Suprapubic skin (tissue), 4 donors: ENCODE data around the gene EEA1. TPM values are rescaled to one million over a fixed set of nuclear protein-coding genes. Genes with fewer than 3 reads are reported as not detected.

Source experiments
- DNase-seq, 2 donors: peaks; one replicate each; pipeline ENCODE4 v3.0.0-alpha.2; 2019; ENCODE audit warnings: low spot score in 2 of 2
- H3K27ac ChIP-seq: fragments of 200-600 bp; sonication (generic); one replicate; pipeline ENCODE4 v1.5.1; 2019
- H3K27me3 ChIP-seq: fragments of 200-600 bp; sonication (generic); one replicate; pipeline ENCODE4 v1.5.1; 2019
- H3K36me3 ChIP-seq: fragments of 200-600 bp; sonication (generic); one replicate; pipeline ENCODE4 v1.5.1; 2019
- H3K4me1 ChIP-seq: fragments of 200-600 bp; sonication (generic); one replicate; pipeline ENCODE4 v1.5.1; 2019
- H3K4me3 ChIP-seq: fragments of 200-600 bp; sonication (generic); one replicate; pipeline ENCODE4 v1.5.1; 2019; ENCODE audit warnings: mild to moderate bottlenecking
- H3K9me3 ChIP-seq: fragments of 200-600 bp; sonication (generic); one replicate; pipeline ENCODE4 v1.5.1; 2019
- EP300 ChIP-seq: sonication (generic); formaldehyde crosslinking; IDR thresholded peaks from one replicate; pipeline ENCODE4 v1.6.1; 2017; ENCODE audit warnings: antibody characterized with exemption
- POLR2A ChIP-seq, 2 donors: fragments of 450-650 bp; IDR thresholded peaks; one replicate each; pipeline ENCODE4 v1.6.1; 2017; ENCODE audit warnings: antibody characterized with exemption in 2 of 2, mild to moderate bottlenecking in 2 of 2, moderate library complexity in 2 of 2
- POLR2AphosphoS5 ChIP-seq, 3 donors: sonication (generic); formaldehyde crosslinking; IDR thresholded peaks; one replicate each; pipeline ENCODE4 v1.6.1; 2017; ENCODE audit warnings: antibody characterized with exemption in 3 of 3
- WGBS: methylation state at CpG from one replicate; pipeline ENCODE4 v1.1.5; 2018; 5-methylcytosine and 5-hydroxymethylcytosine counted together
- total RNA-seq, 4 donors: library from RNA; depleted of rRNA; stranded (reverse); fragments of >200 nt; gene quantifications; one replicate each; pipeline ENCODE4 v1.1.0, GENCODE V29; 2016
- TF ChIP-seq, protein P1 (sequence below), 2 donors: fragments of 200-600 bp in 1 of 2; fragments of 450-650 bp in 1 of 2; sonication (generic) in 1 of 2; IDR thresholded peaks; one replicate each; pipeline ENCODE4 v1.5.1; 2016 to 2019; ENCODE audit warnings: antibody characterized with exemption in 2 of 2, mild to moderate bottlenecking in 1 of 2, moderate library complexity in 1 of 2

EEA1 gene
- total RNA-seq, 4 donors from 2014 or later, result 17.9 to 55.0 (median 23.2) TPM

DNA sequence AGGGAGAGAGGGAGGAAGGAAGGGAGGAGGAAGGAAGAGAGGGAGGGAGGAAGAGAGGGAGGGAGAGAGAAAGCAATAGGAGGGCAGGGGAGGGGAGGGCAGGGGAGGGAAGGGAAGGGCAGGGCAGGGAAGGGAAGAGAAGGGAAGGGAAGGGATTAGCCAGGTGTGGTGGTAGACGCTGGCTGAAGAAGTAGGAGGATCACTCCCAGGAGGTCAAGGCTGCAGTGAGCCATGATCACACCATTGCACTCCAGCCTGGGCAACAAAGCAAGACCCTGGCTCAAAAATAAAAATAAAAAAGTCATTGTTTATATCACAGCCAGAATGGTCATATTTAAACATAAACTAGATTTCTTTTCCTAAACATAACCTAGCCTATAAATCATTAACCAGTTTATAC is 20.4 kb upstream of the EEA1 start:
- WGBS, result 88% methylated on average over 1 of the region's 1 CpG
- no peak for DNase-seq
- no peaks in the 10 kb centered on the region for H3K36me3 ChIP-seq
- no peak overlapping the region for H3K4me3 ChIP-seq
- TF ChIP-seq, protein P1, sequence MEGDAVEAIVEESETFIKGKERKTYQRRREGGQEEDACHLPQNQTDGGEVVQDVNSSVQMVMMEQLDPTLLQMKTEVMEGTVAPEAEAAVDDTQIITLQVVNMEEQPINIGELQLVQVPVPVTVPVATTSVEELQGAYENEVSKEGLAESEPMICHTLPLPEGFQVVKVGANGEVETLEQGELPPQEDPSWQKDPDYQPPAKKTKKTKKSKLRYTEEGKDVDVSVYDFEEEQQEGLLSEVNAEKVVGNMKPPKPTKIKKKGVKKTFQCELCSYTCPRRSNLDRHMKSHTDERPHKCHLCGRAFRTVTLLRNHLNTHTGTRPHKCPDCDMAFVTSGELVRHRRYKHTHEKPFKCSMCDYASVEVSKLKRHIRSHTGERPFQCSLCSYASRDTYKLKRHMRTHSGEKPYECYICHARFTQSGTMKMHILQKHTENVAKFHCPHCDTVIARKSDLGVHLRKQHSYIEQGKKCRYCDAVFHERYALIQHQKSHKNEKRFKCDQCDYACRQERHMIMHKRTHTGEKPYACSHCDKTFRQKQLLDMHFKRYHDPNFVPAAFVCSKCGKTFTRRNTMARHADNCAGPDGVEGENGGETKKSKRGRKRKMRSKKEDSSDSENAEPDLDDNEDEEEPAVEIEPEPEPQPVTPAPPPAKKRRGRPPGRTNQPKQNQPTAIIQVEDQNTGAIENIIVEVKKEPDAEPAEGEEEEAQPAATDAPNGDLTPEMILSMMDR (IDR thresholded peaks at IDR 0.05), result no peak
- TF ChIP-seq POLR2AphosphoS5 (IDR thresholded peaks at IDR 0.05), result no peak
- TF ChIP-seq EP300, result no peak
- no peak for TF ChIP-seq POLR2A (IDR thresholded peaks at IDR 0.05)
- H3K4me1 ChIP-seq, result no peaks in the 10 kb centered on the region
- no peaks in the 10 kb centered on the region for H3K27me3 ChIP-seq
- H3K27ac ChIP-seq, result no peak overlapping the region
- no peaks in the 10 kb centered on the region for H3K9me3 ChIP-seq

DNA sequence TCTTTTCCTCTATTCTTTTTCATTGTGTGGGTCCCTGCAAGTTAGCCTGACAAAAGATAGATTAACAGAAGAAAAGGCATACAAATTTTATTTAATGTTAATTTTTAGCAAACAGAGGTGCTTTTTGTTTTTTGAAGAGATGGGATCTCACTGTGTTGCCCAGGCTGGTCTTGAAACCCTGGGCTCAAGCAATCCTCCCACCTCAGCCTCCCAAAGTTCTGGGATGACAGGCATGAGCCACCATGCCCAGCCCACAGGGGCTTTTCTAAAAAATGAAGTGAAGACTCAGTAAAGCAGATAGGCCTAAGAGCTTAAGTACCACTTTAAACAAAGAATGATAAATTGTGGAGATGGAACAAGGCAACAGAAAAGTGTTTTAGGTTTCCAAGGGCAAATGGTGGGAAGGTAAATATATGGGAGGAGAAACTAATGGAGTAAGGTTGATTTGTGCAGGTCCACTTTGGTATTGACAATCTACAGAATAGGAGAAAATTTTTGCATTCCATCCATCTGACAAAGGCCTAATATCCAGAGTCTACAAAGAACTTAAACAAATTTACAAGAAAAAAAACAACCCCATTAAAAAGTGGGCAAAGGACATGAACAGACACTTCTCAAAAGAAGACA is 18.6 kb upstream of the EEA1 start:
- H3K36me3 ChIP-seq, result no peaks in the 10 kb centered on the region
- H3K27me3 ChIP-seq, result no peaks in the 10 kb centered on the region
- no peak overlapping the region for H3K27ac ChIP-seq
- H3K9me3 ChIP-seq, result no peaks in the 10 kb centered on the region
- TF ChIP-seq, protein P1 (IDR thresholded peaks at IDR 0.05), result no peak
- TF ChIP-seq POLR2A (IDR thresholded peaks at IDR 0.05) (no peak), POLR2AphosphoS5 (IDR thresholded peaks at IDR 0.05) (no peak), EP300 (no peak)
- no peak overlapping the region for H3K4me3 ChIP-seq
- DNase-seq, result no peak
- H3K4me1 ChIP-seq, result no peaks in the 10 kb centered on the region

DNA sequence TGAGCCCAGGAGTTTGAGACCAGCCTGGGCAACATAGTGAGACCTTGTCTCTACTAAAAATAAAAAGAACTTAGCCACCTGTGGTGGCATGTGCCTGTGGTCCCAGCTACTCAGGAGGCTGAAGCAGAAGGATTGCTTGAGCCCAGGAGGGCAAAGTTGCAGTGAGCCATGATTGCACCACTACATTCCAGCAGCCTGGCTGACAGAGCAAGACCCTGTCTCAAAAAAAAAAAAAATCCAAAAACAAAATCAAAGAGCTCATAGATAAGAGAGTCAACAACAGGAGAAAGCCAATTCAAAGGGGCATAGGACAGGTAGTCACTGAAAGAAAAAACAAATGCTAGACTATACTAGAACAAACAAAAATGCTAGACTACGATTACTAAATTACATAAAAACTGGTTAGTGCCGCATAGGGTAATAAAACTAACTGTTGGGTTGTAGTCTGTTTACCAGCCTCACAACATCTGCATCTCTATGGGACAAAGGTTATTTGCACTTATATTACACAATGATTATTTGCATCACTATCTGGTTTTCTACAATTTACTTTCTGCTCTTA is 16.6 kb upstream of the EEA1 start:
- Histone ChIP-seq H3K9me3 (no peaks in the 10 kb centered on the region), H3K36me3 (no peaks in the 10 kb centered on the region), H3K4me1 (no peaks in the 10 kb centered on the region), H3K27ac (no peak overlapping the region), H3K4me3 (no peak overlapping the region), H3K27me3 (no peaks in the 10 kb centered on the region)
- no peak for TF ChIP-seq POLR2A (IDR thresholded peaks at IDR 0.05)
- TF ChIP-seq, protein P1 (IDR thresholded peaks at IDR 0.05), result no peak
- TF ChIP-seq POLR2AphosphoS5 (IDR thresholded peaks at IDR 0.05), result no peak
- no peak for TF ChIP-seq EP300
- 92% methylated on average over 2 of the region's 2 CpGs for WGBS
- no peak for DNase-seq

DNA sequence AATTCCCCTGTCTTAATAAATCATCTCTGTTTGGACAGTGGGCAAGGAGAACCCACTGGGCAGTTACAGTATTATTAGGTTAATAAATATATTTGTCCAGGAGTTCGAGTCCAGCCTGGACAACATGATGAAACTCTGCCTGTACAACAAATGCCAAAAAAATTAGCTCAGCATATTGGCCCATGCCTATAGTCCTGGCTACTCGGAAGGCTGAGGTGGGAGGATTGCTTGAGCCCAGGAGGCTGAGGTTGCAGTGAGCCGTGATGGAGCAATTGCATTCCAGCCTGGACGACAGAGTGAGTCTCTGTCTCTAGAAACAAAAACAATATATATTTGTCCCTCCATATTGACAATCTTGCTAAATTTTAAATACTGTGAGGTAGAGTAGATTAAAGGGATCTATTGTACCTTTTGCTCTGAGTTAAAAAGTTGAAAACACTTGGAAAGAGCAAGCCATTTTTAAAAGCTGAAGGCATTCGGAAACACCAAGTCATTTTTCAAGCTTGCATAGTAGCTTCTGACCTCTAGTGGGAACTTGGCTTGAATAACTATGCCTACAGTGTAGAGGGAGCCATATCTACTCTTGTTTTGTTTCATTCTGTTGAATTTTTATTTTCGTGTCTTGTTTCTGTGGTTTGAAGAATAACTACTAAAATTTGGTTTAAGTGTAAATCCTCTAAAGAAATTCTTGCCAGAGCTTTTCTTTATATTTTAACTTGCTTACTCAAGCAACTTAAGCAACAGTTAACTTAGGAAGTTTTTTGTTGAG is 14.6 kb upstream of the EEA1 start:
- no peak for DNase-seq
- H3K27ac ChIP-seq, result no peak overlapping the region
- no peaks in the 10 kb centered on the region for H3K27me3 ChIP-seq
- WGBS, result 77% methylated on average over 6 of the region's 6 CpGs
- TF ChIP-seq POLR2A (IDR thresholded peaks at IDR 0.05), result no peak
- no peak for TF ChIP-seq EP300
- TF ChIP-seq, protein P1 (IDR thresholded peaks at IDR 0.05), result no peak
- no peak for TF ChIP-seq POLR2AphosphoS5 (IDR thresholded peaks at IDR 0.05)
- no peak overlapping the region for H3K4me3 ChIP-seq
- no peaks in the 10 kb centered on the region for H3K36me3 ChIP-seq
- no peaks in the 10 kb centered on the region for H3K4me1 ChIP-seq
- no peaks in the 10 kb centered on the region for H3K9me3 ChIP-seq

DNA sequence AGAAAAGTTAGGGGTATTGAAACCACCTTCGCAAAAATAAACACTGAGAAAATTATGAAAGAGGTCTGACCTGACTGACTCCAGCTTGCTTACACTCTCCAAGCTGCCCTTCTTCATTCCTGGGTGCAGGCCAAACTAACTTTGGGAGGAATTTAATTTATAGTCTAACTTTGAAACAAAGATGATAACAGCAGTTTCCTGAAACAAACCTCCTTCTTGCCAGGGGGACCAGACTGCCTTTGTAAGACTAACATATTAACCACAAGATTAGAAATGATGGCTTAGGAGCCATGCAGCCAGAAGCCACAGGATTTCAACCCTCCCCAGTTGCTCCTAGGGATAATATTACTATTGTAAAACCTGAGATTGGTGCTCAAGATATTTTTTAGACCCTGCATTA is 13.8 kb upstream of the EEA1 start:
- Histone ChIP-seq H3K4me3 (no peak overlapping the region), H3K27ac (no peak overlapping the region), H3K4me1 (no peaks in the 10 kb centered on the region), H3K36me3 (no peaks in the 10 kb centered on the region), H3K27me3 (no peaks in the 10 kb centered on the region), H3K9me3 (no peaks in the 10 kb centered on the region)
- TF ChIP-seq POLR2A (IDR thresholded peaks at IDR 0.05) (no peak), EP300 (no peak), POLR2AphosphoS5 (IDR thresholded peaks at IDR 0.05) (no peak)
- TF ChIP-seq, protein P1 (IDR thresholded peaks at IDR 0.05), result no peak
- 54% methylated on average over 1 of the region's 1 CpG for WGBS
- no peak for DNase-seq
